B cell (primary cell): ENCODE measurements around the gene SPAG6. TPM values are rescaled to one million over a fixed set of nuclear protein-coding genes. Genes with fewer than 3 reads are reported as not detected.

Experiments
- ATAC-seq: fragments of 200-7000 bp; cut with Tn5 transposase; one replicate; pipeline ENCODE4 v1.10.0; 2021; ENCODE audit warnings: low read depth, mild to moderate bottlenecking, moderate number of reproducible peaks, moderate library complexity
- CTCF ChIA-PET: fragments of 350-600 bp; sonication (Branson Sonifier 250); formaldehyde crosslinking; loops from one replicate; lab custom pipeline; 2021; ENCODE audit warnings: antibody characterized with exemption, inconsistent platforms; lab: Charles Lee
- POLR2A ChIA-PET: fragments of 350-600 bp; sonication (Branson Sonifier 250); formaldehyde crosslinking; loops from one replicate; lab custom pipeline; 2021; ENCODE audit warnings: antibody characterized with exemption; lab: Charles Lee
- DNase-seq: peaks from one replicate; pipeline ENCODE4 v3.0.0; 2013
- H2AFZ ChIP-seq: 2 replicates; pipeline ENCODE4 v1.6.1; 2012; ENCODE audit warnings: mild to moderate bottlenecking, low read depth, low read length; ENCODE audit not compliant: insufficient read depth, poor library complexity, severe bottlenecking
- H3K27ac ChIP-seq, 2 donors: 1 replicate in 1 of 2; 2 replicates in 1 of 2; pipeline ENCODE4 v1.5.1; 2012 to 2013; ENCODE audit warnings: low read length in 2 of 2, mild to moderate bottlenecking in 2 of 2, moderate library complexity in 1 of 2
- H3K27me3 ChIP-seq, 4 experiments: fragments of 200-600 bp in 1 of 4; sonication (generic) in 1 of 4; replicated peaks in 1 of 4; 1 replicate in 2 of 4; 2 replicates in 2 of 4; pipeline versions ENCODE4 v1.6.1 to v1.7.0; 2013 to 2016; ENCODE audit warnings: low read length in 3 of 4, mild to moderate bottlenecking in 2 of 4, mixed read lengths in 1 of 4, moderate library complexity in 1 of 4; ENCODE audit not compliant: insufficient read depth in 4 of 4, control insufficient read depth in 3 of 4; ENCODE audit errors: control extremely low read depth in 1 of 4
- H3K36me3 ChIP-seq, 2 experiments: replicated peaks in 1 of 2; 1 replicate in 1 of 2; 2 replicates in 1 of 2; pipeline versions ENCODE4 v1.6.1 to v1.7.1; 2013; ENCODE audit warnings: low read length in 1 of 2; ENCODE audit not compliant: insufficient read depth in 2 of 2, control insufficient read depth in 1 of 2; ENCODE audit errors: control extremely low read depth in 1 of 2, extremely low read depth in 1 of 2
- H3K4me1 ChIP-seq, 2 donors: fragments of 200-600 bp in 1 of 2; sonication (generic) in 1 of 2; 1 replicate in 1 of 2; 2 replicates in 1 of 2; pipeline versions ENCODE4 v1.5.1 to v1.6.1; 2013 to 2017; ENCODE audit warnings: low read length in 2 of 2; ENCODE audit not compliant: control insufficient read depth in 2 of 2, insufficient read depth in 2 of 2
- H3K4me2 ChIP-seq: replicated peaks from 2 replicates; pipeline ENCODE3; 2012; ENCODE audit warnings: mild to moderate bottlenecking, low read depth, low read length; ENCODE audit not compliant: poor library complexity, severe bottlenecking
- H3K4me3 ChIP-seq, 5 experiments: fragments of 200-600 bp in 1 of 5; sonication (generic) in 1 of 5; 1 replicate in 3 of 5; 2 replicates in 2 of 5; pipeline versions ENCODE4 v1.5.1 to v1.7.0; 2011 to 2016; ENCODE audit warnings: low read length in 4 of 5, mild to moderate bottlenecking in 4 of 5, low read depth in 2 of 5, control low read depth in 1 of 5, moderate library complexity in 1 of 5; ENCODE audit not compliant: insufficient read depth in 1 of 5; ENCODE audit errors: control extremely low read depth in 1 of 5, extremely low read depth in 1 of 5
- H3K79me2 ChIP-seq: fragments of 200-600 bp; sonication (generic); one replicate; pipeline ENCODE4 v1.6.0; 2016; ENCODE audit warnings: low read length; ENCODE audit not compliant: control insufficient read depth, insufficient read depth
- H3K9ac ChIP-seq: fragments of 200-600 bp; sonication (generic); 2 replicates; pipeline ENCODE4 v1.6.1; 2017; ENCODE audit warnings: mild to moderate bottlenecking, low read length, moderate library complexity
- H3K9me3 ChIP-seq, 3 donors: one replicate each; pipeline versions ENCODE4 v1.6.1 to v1.7.1; 2013; ENCODE audit warnings: low read length in 2 of 3; ENCODE audit not compliant: control insufficient read depth in 2 of 3, insufficient read depth in 1 of 3; ENCODE audit errors: control extremely low read depth in 1 of 3
- H4K20me1 ChIP-seq: 2 replicates; pipeline ENCODE4 v1.6.0; 2012; ENCODE audit warnings: mild to moderate bottlenecking, low read length; ENCODE audit not compliant: insufficient read depth, control insufficient read depth, poor library complexity, severe bottlenecking
- H3K27ac Mint-ChIP-seq: one replicate; pipeline ENCODE4 v1.8.0; 2021; ENCODE audit warnings: mixed read lengths
- H3K27me3 Mint-ChIP-seq: one replicate; pipeline ENCODE4 v1.8.0; 2021; ENCODE audit warnings: mixed read lengths
- H3K4me1 Mint-ChIP-seq: one replicate; pipeline ENCODE4 v1.8.0; 2021; ENCODE audit warnings: mixed read lengths
- H3K4me3 Mint-ChIP-seq: one replicate; pipeline ENCODE4 v1.8.0; 2021; ENCODE audit warnings: mixed read lengths
- H3K9me3 Mint-ChIP-seq: one replicate; pipeline ENCODE4 v1.8.0; 2022; ENCODE audit warnings: mixed read lengths; ENCODE audit not compliant: insufficient read depth
- EZH2 ChIP-seq: IDR thresholded peaks from 2 replicates; pipeline ENCODE4 v1.6.1; 2012; ENCODE audit warnings: borderline replicate concordance, low read depth, mild to moderate bottlenecking, moderate library complexity, low read length; ENCODE audit not compliant: insufficient read depth, poor library complexity, severe bottlenecking
- WGBS: methylation state at CpG from one replicate; pipeline ENCODE4 v1.1.5; 2013; ENCODE audit warnings: missing lambda C conversion rate; ENCODE audit not compliant: insufficient coverage; 5-methylcytosine and 5-hydroxymethylcytosine counted together
- intact Hi-C: fragments of 100-400 bp; cut with micrococcal nuclease; formaldehyde crosslinking; loops from one replicate; pipeline ENCODE4 v1.10.0; 2022
- polyA plus RNA-seq: library from polyadenylated mRNA; depleted of rRNA; stranded (reverse); fragments of >200 nt; gene quantifications from 2 replicates; pipeline ENCODE4 v1.2.3, GENCODE V29; 2012
- total RNA-seq, 2 donors: library from RNA; stranded (reverse); fragments of 120-200 nt in 1 of 2; gene quantifications; 1 replicate in 1 of 2; 2 replicates in 1 of 2; pipeline versions ENCODE4 v1.2.3 to v1.2.4, GENCODE V29; 2013 to 2022
- TF ChIP-seq, protein P1 (sequence below): fragments of 200-600 bp; IDR thresholded peaks from one replicate; pipeline ENCODE4 v1.8.0; 2022; ENCODE audit warnings: antibody characterized with exemption, mild to moderate bottlenecking

Gene SPAG6
- total and polyA plus RNA-seq, 2 donors (not counting 1 experiment from before 2014, with no cell fraction given): not detected

DNA sequence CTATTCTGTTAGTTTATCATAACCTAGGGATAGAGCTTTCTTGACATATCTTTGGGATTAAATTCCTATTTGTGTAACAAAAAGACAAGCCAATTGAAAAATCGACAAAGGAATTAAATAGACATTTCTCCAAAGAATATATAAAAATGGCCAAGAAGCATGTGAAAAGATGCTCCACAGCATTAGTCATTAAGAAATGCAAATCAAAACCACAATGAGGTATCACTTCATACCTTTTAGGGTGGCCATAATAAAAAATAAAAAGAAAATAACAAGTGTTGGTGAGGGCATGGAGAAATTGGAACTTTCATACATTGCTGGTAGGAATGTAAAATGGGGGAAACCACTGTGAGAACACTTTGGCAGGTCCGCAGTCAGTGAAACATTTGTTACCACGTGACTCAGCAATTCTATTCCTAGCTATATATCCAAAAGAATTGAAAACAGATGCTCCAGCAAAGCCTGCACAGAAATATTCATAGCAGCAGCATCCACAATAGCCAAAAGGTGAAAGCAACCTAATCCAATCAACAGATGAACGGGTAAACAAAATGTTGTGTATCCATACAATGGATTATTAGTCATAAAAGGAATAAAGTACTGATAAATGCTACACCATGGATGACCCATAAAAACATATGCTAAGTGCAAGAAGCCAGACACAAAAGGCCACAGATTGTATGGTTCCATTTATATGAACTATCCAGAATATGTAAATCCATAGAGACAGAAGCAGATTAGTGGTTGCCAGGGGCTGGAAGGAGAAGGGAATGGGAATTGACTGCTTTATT, 20.5 kb downstream of the SPAG6 start:
- ATAC-seq (no peak), DNase-seq (no peak)
- ChIA-PET POLR2A (no interaction called here), CTCF (no interaction called here)
- Histone ChIP-seq H4K20me1 (no peaks in the 10 kb centered on the region), H3K9me3 (no peaks in the 10 kb centered on the region), H3K4me2 (no peak overlapping the region), H3K36me3 (no peaks in the 10 kb centered on the region), H3K9ac (no peak overlapping the region), H3K79me2 (no peaks in the 10 kb centered on the region), H3K27ac (no peak overlapping the region), H3K4me1 (peaks cover 7 to 8% of the 10 kb centered on the region in 2 donors), H2AFZ (no peak overlapping the region), H3K27me3 (no peaks in the 10 kb centered on the region), H3K4me3 (no peak overlapping the region)
- Mint-ChIP-seq H3K27ac (no peak overlapping the region), H3K4me1 (peaks cover 17% of the 10 kb centered on the region), H3K4me3 (no peak overlapping the region), H3K9me3 (no peaks in the 10 kb centered on the region), H3K27me3 (no peaks in the 10 kb centered on the region)
- intact Hi-C loops: loop anchor here (5.0 kb wide), 1 partner anchor 51 kb away; no protein-coding TSS in a partner anchor
- no peak for TF ChIP-seq EZH2
- TF ChIP-seq, protein P1, sequence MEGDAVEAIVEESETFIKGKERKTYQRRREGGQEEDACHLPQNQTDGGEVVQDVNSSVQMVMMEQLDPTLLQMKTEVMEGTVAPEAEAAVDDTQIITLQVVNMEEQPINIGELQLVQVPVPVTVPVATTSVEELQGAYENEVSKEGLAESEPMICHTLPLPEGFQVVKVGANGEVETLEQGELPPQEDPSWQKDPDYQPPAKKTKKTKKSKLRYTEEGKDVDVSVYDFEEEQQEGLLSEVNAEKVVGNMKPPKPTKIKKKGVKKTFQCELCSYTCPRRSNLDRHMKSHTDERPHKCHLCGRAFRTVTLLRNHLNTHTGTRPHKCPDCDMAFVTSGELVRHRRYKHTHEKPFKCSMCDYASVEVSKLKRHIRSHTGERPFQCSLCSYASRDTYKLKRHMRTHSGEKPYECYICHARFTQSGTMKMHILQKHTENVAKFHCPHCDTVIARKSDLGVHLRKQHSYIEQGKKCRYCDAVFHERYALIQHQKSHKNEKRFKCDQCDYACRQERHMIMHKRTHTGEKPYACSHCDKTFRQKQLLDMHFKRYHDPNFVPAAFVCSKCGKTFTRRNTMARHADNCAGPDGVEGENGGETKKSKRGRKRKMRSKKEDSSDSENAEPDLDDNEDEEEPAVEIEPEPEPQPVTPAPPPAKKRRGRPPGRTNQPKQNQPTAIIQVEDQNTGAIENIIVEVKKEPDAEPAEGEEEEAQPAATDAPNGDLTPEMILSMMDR: no peak
- no CpG with 5 or more reads among the region's 4 CpGs for WGBS

DNA sequence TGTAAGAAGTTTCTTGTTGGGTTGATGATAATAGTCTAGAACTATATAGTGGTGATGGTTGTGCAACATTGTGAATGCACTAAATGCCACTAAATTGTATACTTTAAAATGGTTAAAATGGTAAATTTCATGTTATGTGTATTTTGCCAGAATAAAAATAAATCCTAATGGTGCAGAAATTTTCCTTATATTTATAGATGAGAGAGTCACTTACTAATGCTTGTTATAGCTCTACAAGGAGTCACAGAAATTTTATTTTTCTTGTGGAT, 21.1 kb downstream of the SPAG6 start:
- Mint-ChIP-seq H3K4me3 (no peak overlapping the region), H3K27ac (no peak overlapping the region), H3K4me1 (peaks cover 17% of the 10 kb centered on the region), H3K9me3 (no peaks in the 10 kb centered on the region), H3K27me3 (no peaks in the 10 kb centered on the region)
- Histone ChIP-seq H2AFZ (no peak overlapping the region), H3K36me3 (no peaks in the 10 kb centered on the region), H3K9me3 (no peaks in the 10 kb centered on the region), H3K27me3 (no peaks in the 10 kb centered on the region), H3K9ac (no peak overlapping the region), H3K79me2 (no peaks in the 10 kb centered on the region), H4K20me1 (no peaks in the 10 kb centered on the region), H3K4me1 (peaks cover 7 to 8% of the 10 kb centered on the region in 2 donors), H3K27ac (no peak overlapping the region), H3K4me2 (no peak overlapping the region), H3K4me3 (no peak overlapping the region)
- no peak for TF ChIP-seq EZH2
- TF ChIP-seq, protein P1: no peak
- ATAC-seq (no peak), DNase-seq (no peak)
- intact Hi-C loops: loop anchor here (5.0 kb wide), 1 partner anchor 51 kb away; no protein-coding TSS in a partner anchor
- ChIA-PET POLR2A (no interaction called here), CTCF (no interaction called here)
